GM12892 (cell line): ENCODE data around the gene TMTC3.

Experiments used
- POLR2A ChIP-seq: IDR thresholded peaks from 2 replicates; pipeline ENCODE4 v1.6.1; 2011; ENCODE audit warnings: low read depth, low read length, control low read depth
- POLR2AphosphoS5 ChIP-seq: IDR thresholded peaks from 2 replicates; pipeline ENCODE4 v1.6.1; 2011; ENCODE audit warnings: low read depth, low read length, control low read depth

GRCh38 chr12:88225776-88226175 lies 83.7 kb downstream of the TMTC3 start:
- TF ChIP-seq POLR2AphosphoS5 (no peak), POLR2A (no peak)
